HepG2 (cell line): Measurements from ENCODE around the gene MFSD2A. TPM values are rescaled to one million over a fixed set of nuclear protein-coding genes. Genes with fewer than 3 reads are reported as not detected.
A peak's percentile ranks its signal among the peaks of the same experiment; 100 is the strongest.

Source experiments
- ATAC-seq: fragments of 200-7000 bp; cut with Tn5 transposase; 3 replicates; pipeline ENCODE4 v1.9.1; 2020; ENCODE audit warnings: mild to moderate bottlenecking, moderate library complexity
- BruUV-seq: library from RNA; stranded (reverse); fragments of 400-500 nt; replicated peaks from 2 replicates; lab custom pipeline; 2021; lab: Mats Ljungman, UMichigan
- CTCF ChIA-PET: fragments of 300-600 bp; formaldehyde crosslinking; extraction: SDS; loops from one replicate; lab custom pipeline; 2021; ENCODE audit warnings: low total read pairs, inconsistent platforms, low intra/inter-chr PET ratio; lab: Yijun Ruan, JAX
- POLR2A ChIA-PET: fragments of 350-600 bp; sonication (Branson Sonifier 250); formaldehyde crosslinking; loops from one replicate; lab custom pipeline; 2020; ENCODE audit warnings: antibody characterized with exemption, inconsistent platforms; lab: Yijun Ruan, JAX
- DNase-seq: peaks from one replicate; pipeline ENCODE4 v3.0.0-alpha.2; 2015; ENCODE audit warnings: low spot score
- FAIRE-seq: peaks from 3 replicates; lab custom pipeline; 2011; peaks lifted over from hg19 to GRCh38; lab: Jason Lieb, UNC
- H2AFZ ChIP-seq: one replicate; pipeline ENCODE4 v1.6.1; 2011; ENCODE audit warnings: low read length, inconsistent platforms
- H3K27ac ChIP-seq: fragments of 300-600 bp; 3 replicates; pipeline ENCODE4 v1.8.0; 2011; ENCODE audit warnings: mixed run types, mild to moderate bottlenecking, mixed read lengths, low read length, inconsistent platforms; ENCODE audit not compliant: insufficient read depth; ENCODE audit errors: extremely low read length
- H3K27me3 ChIP-seq, 2 experiments: fragments of 200-600 bp in 1 of 2; 2 replicates in 1 of 2; 3 replicates in 1 of 2; pipeline versions ENCODE4 v1.6.0 to v1.8.0; 2011; ENCODE audit warnings: low read length in 2 of 2, mild to moderate bottlenecking in 2 of 2, moderate library complexity in 2 of 2, inconsistent platforms in 1 of 2; ENCODE audit not compliant: insufficient read depth in 2 of 2, control insufficient read depth in 1 of 2
- H3K36me3 ChIP-seq, 2 experiments: fragments of 200-600 bp in 1 of 2; replicated peaks in 1 of 2; 2 replicates in 1 of 2; 3 replicates in 1 of 2; pipeline versions ENCODE4 v1.5.1 to v1.8.0; 2011; ENCODE audit warnings: low read length in 2 of 2, inconsistent platforms in 1 of 2; ENCODE audit not compliant: insufficient read depth in 2 of 2, control insufficient read depth in 1 of 2
- H3K4me1 ChIP-seq: 2 replicates; pipeline ENCODE4 v1.5.1; 2012; ENCODE audit warnings: low read length, inconsistent platforms; ENCODE audit not compliant: insufficient read depth
- H3K4me2 ChIP-seq: 2 replicates; pipeline ENCODE4 v1.6.0; 2011; ENCODE audit warnings: low read depth, low read length, inconsistent platforms
- H3K4me3 ChIP-seq, 3 experiments: fragments of 200-600 bp in 1 of 3; sonication (generic), shearing (Covaris generic) in 1 of 3; replicated peaks in 1 of 3; 2 replicates each; pipeline ENCODE4 v1.5.1; 2011 to 2016; ENCODE audit warnings: low read length in 3 of 3, inconsistent platforms in 2 of 3, low read depth in 2 of 3, mild to moderate bottlenecking in 2 of 3, control low read depth in 1 of 3, mixed read lengths in 1 of 3; ENCODE audit not compliant: insufficient read depth in 1 of 3
- H3K79me2 ChIP-seq: one replicate; pipeline ENCODE4 v1.6.1; 2011; ENCODE audit warnings: low read length, inconsistent platforms; ENCODE audit not compliant: insufficient read depth
- H3K9ac ChIP-seq: 2 replicates; pipeline ENCODE4 v1.6.0; 2011; ENCODE audit warnings: mild to moderate bottlenecking, low read depth, low read length, inconsistent platforms; ENCODE audit not compliant: insufficient read depth
- H3K9me3 ChIP-seq: 2 replicates; pipeline ENCODE4 v1.5.1; 2012; ENCODE audit warnings: mild to moderate bottlenecking, low read length
- H4K20me1 ChIP-seq: 2 replicates; pipeline ENCODE4 v1.6.0; 2011; ENCODE audit warnings: inconsistent platforms, mild to moderate bottlenecking, low read length, moderate library complexity; ENCODE audit not compliant: insufficient read depth
- CBX2 ChIP-seq, 2 experiments: fragments of 200-600 bp in 1 of 2; sonication (generic); formaldehyde crosslinking in 1 of 2; IDR thresholded peaks; 2 replicates each; pipeline versions ENCODE4 v1.7.0 to v1.8.1; 2018 to 2022; ENCODE audit warnings: low read depth in 2 of 2, low read length in 1 of 2, mild to moderate bottlenecking in 1 of 2, missing genetic modification reagents in 1 of 2
- CHD4 ChIP-seq: fragments of 200-600 bp; sonication (generic); IDR thresholded peaks from 2 replicates; pipeline ENCODE4 v1.7.0; 2017; ENCODE audit warnings: mild to moderate bottlenecking, low read length, borderline replicate concordance
- ETV6 ChIP-seq: sonication (generic); formaldehyde crosslinking; conservative IDR thresholded peaks from 2 replicates; pipeline ENCODE4 v1.4.0; 2020; ENCODE audit warnings: missing genetic modification reagents
- GABPB1 ChIP-seq: IDR thresholded peaks from 2 replicates; pipeline ENCODE4 v1.6.1; 2016; ENCODE audit warnings: mild to moderate bottlenecking, missing genetic modification reagents, moderate library complexity, missing compliant biosample characterization
- GATA4 ChIP-seq: sonication (generic); IDR thresholded peaks from 2 replicates; pipeline ENCODE4 v1.6.1; 2016; ENCODE audit warnings: antibody characterized with exemption, low read depth, borderline replicate concordance
- HOXA9 ChIP-seq: sonication (generic); formaldehyde crosslinking; IDR thresholded peaks from 2 replicates; pipeline ENCODE4 v1.8.1; 2022; ENCODE audit warnings: missing genetic modification reagents, mild to moderate bottlenecking, moderate library complexity, borderline replicate concordance
- KMT2B ChIP-seq: IDR thresholded peaks from 2 replicates; pipeline ENCODE4 v1.6.1; 2016; ENCODE audit warnings: missing genetic modification reagents, missing compliant biosample characterization
- SIN3A ChIP-seq: IDR thresholded peaks from 2 replicates; pipeline ENCODE4 v1.6.1; 2011; ENCODE audit warnings: low read depth, mild to moderate bottlenecking, control low read depth, low read length, borderline replicate concordance
- TGIF2 ChIP-seq: IDR thresholded peaks from 2 replicates; pipeline ENCODE4 v1.6.1; 2016; ENCODE audit warnings: control low read depth, missing compliant biosample characterization
- ZBTB1 ChIP-seq: sonication (generic); formaldehyde crosslinking; IDR thresholded peaks from 2 replicates; pipeline ENCODE4 v1.4.0; 2020; ENCODE audit warnings: missing genetic modification reagents, borderline replicate concordance
- ZNF577 ChIP-seq: sonication (generic); formaldehyde crosslinking; IDR thresholded peaks from 2 replicates; pipeline ENCODE4 v1.4.0; 2020; ENCODE audit warnings: mild to moderate bottlenecking, low read depth, missing genetic modification reagents, borderline replicate concordance
- ZNF773 ChIP-seq: sonication (generic); formaldehyde crosslinking; IDR thresholded peaks from 2 replicates; pipeline ENCODE4 v1.4.0; 2020; ENCODE audit warnings: missing genetic modification reagents, borderline replicate concordance
- WGBS: methylation state at CpG from one replicate; pipeline ENCODE4 v1.1.6; 2017; ENCODE audit warnings: low lambda C conversion rate; 5-methylcytosine and 5-hydroxymethylcytosine counted together
- in situ Hi-C: cut with HindIII; loops from 2 replicates; pipeline ENCODE4 v1.10.0; 2017; ENCODE audit warnings: low pct_unique_long_range_greater_than_20kb; ENCODE audit not compliant: extremely low pct_ligation_motif_present
- intact Hi-C: fragments of 100-400 bp; cut with micrococcal nuclease; formaldehyde crosslinking; loops from one replicate; pipeline ENCODE4 v1.10.0; 2022; ENCODE audit not compliant: unreplicated experiment
- polyA plus RNA-seq, 8 experiments: library from polyadenylated mRNA; depleted of rRNA in 3 of 8; stranded (reverse) in 7 of 8; unstranded in 1 of 8; fragments of >200 nt; fragmentation: Illumina TruSeq in 4 of 8; extraction: Trizol in 4 of 8; gene quantifications; 2 replicates each; pipeline versions ENCODE4 v1.2.1 to v1.2.3, GENCODE V29; 2011 to 2016; ENCODE audit warnings: low read depth in 4 of 8, missing spikeins in 1 of 8, mixed read lengths in 1 of 8; ENCODE audit not compliant: insufficient read depth in 1 of 8
- total RNA-seq, 5 experiments: library from RNA; depleted of rRNA; stranded (reverse); fragments of >200 nt; fragmentation: Illumina TruSeq; extraction: Trizol; gene quantifications; 2 replicates each; pipeline ENCODE4 v1.2.3, GENCODE V29; 2016; ENCODE audit warnings: low read depth in 1 of 5
- TF ChIP-seq, protein P1 (sequence below): sonication (generic); formaldehyde crosslinking; IDR thresholded peaks from 2 replicates; pipeline ENCODE4 v1.4.0; 2020; ENCODE audit warnings: missing genetic modification reagents, mild to moderate bottlenecking, borderline replicate concordance

The MFSD2A gene
- total and polyA plus RNA-seq, 2 of the 13 experiments (the other 11 are each of a cell fraction or from before 2014, with no cell fraction given), result 0.08 TPM; not detected in 1

GRCh38 chr1:39919545-39919944 is 35.4 kb upstream of the MFSD2A start (continued):
- TF ChIP-seq KMT2B (CRISPR knock-in tag), result no peak
- TF ChIP-seq, all 625 proteins: peak for 5

DNA sequence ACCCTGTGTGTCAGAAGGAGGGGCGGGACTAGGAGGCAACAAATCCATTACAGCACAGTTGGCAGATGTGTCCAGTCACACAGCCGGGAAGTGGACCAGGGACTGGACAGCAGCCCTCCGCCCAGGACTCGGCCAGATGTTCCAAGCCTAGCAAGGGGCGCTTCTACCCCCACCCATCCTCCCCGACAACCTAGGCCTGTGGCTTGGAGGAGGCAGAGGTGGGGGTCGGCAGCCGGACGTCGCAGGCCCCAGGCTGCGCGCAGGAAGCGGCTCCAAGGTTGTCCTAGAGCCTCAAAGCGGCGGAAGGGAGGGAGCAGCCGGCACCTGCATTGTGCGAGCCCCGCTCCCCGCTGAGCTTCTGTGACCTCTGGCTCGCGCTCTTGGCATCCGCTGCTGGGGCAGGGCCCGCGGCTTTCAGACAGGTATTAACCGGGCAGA is 32.7 kb upstream of the MFSD2A start:
- Histone ChIP-seq H3K4me1 (peaks cover 16% of the 10 kb centered on the region), H3K9me3 (no peaks in the 10 kb centered on the region), H2AFZ (no peak overlapping the region), H3K27me3 (peaks cover 3 to 13% of the 10 kb centered on the region in 2 experiments; a peak in 4 of 5 replicates), H3K4me2 (no peak overlapping the region), H3K4me3 (no peak overlapping the region), H3K36me3 (no peaks in the 10 kb centered on the region)
- FAIRE-seq (no peak), ATAC-seq (no peak)
- in situ Hi-C loops, result loop anchor here (10.0 kb wide), 1 partner anchor 113 kb away; no protein-coding TSS in a partner anchor
- intact Hi-C loops, result no loop called here
- TF ChIP-seq GABPB1, result peak; percentile 15; the same call in 1 of the 2 replicates
- TF ChIP-seq CHD4, result no peak
- TF ChIP-seq, all 625 proteins: peak for 1
- Histone ChIP-seq H3K79me2 (no peaks in the 10 kb centered on the region), H3K9ac (no peak overlapping the region), H4K20me1 (no peaks in the 10 kb centered on the region), H3K27ac (no peak overlapping the region)
- no peak for DNase-seq
- 55% methylated on average over 6 of the region's 25 CpGs for WGBS
- POLR2A ChIA-PET, result no interaction called here
- BruUV-seq, result no TSS peak
- CTCF ChIA-PET, result interaction anchor here (1.9 kb wide), 1 partner anchor 50 kb away, joined by 8 read pairs; no protein-coding TSS in a partner anchor

- ChIA-PET POLR2A (interaction anchor here (0.6 to 1.9 kb wide), 2 partner anchors 9 to 119 kb away, joined by 3 to 5 read pairs; no protein-coding TSS in a partner anchor), CTCF (no interaction called here)
- ATAC-seq (no peak), DNase-seq (no peak), FAIRE-seq (no peak)
- Histone ChIP-seq H3K9me3 (no peaks in the 10 kb centered on the region), H4K20me1 (no peaks in the 10 kb centered on the region), H3K4me1 (peaks cover 16% of the 10 kb centered on the region), H3K4me2 (no peak overlapping the region; the same call in 1 of the 2 replicates), H3K4me3 (no peak overlapping the region), H3K27ac (no peak overlapping the region), H3K9ac (no peak overlapping the region), H2AFZ (no peak overlapping the region), H3K36me3 (no peaks in the 10 kb centered on the region), H3K79me2 (no peaks in the 10 kb centered on the region), H3K27me3 (peaks cover 3 to 10% of the 10 kb centered on the region in 2 experiments; a peak in 4 of 5 replicates)
- intact Hi-C loops (no loop called here), in situ Hi-C loops (loop anchor here (10.0 kb wide), 1 partner anchor 109 kb away; no protein-coding TSS in a partner anchor)
- no TSS peak for BruUV-seq
- 29% methylated on average over 2 of the region's 2 CpGs for WGBS
- no peak for TF ChIP-seq TGIF2 (CRISPR knock-in tag)
- TF ChIP-seq ZNF773 (CRISPR knock-in tag), result no peak
- no peak for TF ChIP-seq ZBTB1 (CRISPR knock-in tag)
- TF ChIP-seq ETV6 (CRISPR knock-in tag), result no peak
- TF ChIP-seq CBX2 (IDR thresholded peaks at IDR 0.05; ENCODE audit: low read depth, low read length), result no peak
- no peak for TF ChIP-seq CBX2 (CRISPR knock-in tag; IDR thresholded peaks at IDR 0.05; ENCODE audit: low read depth)
- TF ChIP-seq HOXA9 (CRISPR knock-in tag), result no peak
- no peak for TF ChIP-seq SIN3A
- TF ChIP-seq GATA4, result no peak
- no peak for TF ChIP-seq ZNF577
- TF ChIP-seq, protein P1, sequence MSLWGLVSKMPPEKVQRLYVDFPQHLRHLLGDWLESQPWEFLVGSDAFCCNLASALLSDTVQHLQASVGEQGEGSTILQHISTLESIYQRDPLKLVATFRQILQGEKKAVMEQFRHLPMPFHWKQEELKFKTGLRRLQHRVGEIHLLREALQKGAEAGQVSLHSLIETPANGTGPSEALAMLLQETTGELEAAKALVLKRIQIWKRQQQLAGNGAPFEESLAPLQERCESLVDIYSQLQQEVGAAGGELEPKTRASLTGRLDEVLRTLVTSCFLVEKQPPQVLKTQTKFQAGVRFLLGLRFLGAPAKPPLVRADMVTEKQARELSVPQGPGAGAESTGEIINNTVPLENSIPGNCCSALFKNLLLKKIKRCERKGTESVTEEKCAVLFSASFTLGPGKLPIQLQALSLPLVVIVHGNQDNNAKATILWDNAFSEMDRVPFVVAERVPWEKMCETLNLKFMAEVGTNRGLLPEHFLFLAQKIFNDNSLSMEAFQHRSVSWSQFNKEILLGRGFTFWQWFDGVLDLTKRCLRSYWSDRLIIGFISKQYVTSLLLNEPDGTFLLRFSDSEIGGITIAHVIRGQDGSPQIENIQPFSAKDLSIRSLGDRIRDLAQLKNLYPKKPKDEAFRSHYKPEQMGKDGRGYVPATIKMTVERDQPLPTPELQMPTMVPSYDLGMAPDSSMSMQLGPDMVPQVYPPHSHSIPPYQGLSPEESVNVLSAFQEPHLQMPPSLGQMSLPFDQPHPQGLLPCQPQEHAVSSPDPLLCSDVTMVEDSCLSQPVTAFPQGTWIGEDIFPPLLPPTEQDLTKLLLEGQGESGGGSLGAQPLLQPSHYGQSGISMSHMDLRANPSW (CRISPR knock-in tag), result no peak
These were observed 29.1 kb upstream of the MFSD2A start for GRCh38 chr1:39925721-39926342.
